Stimulated activated effector memory CD8-positive, alpha-beta T cell treated with anti-CD3 and anti-CD28 coated beads, Interleukin-12 subunit alpha, Interleukin-12 subunit beta, amount 100 ng/mL, for 72 hours (primary cell): ENCODE results near the gene CPNE7.
"Not testable (repeated sequence)": the region's sequence is repeated elsewhere in the genome, so short reads cannot be mapped to it uniquely, and the experiment has no call there.

Source experiments
- ATAC-seq: fragments of 150-1000 bp; cut with Tn5 transposase; 2 replicates; pipeline ENCODE4 v1.10.0; 2021
- DNase-seq, 2 donors: peaks; one replicate each; pipeline ENCODE4 v3.0.0; 2021 to 2022; ENCODE audit warnings: low spot score in 2 of 2
- H3K27ac Mint-ChIP-seq: one replicate; pipeline ENCODE4 v1.8.0; 2022; ENCODE audit warnings: mild to moderate bottlenecking, mixed read lengths
- H3K36me3 Mint-ChIP-seq: one replicate; pipeline ENCODE4 v1.8.0; 2022; ENCODE audit warnings: mild to moderate bottlenecking, mixed read lengths
- H3K4me1 Mint-ChIP-seq: one replicate; pipeline ENCODE4 v1.8.0; 2022; ENCODE audit warnings: mixed read lengths
- H3K4me3 Mint-ChIP-seq: one replicate; pipeline ENCODE4 v1.8.0; 2022; ENCODE audit warnings: mild to moderate bottlenecking, mixed read lengths
- H3K9me3 Mint-ChIP-seq: one replicate; pipeline ENCODE4 v1.8.0; 2022; ENCODE audit warnings: mixed read lengths

Gene CPNE7

DNA sequence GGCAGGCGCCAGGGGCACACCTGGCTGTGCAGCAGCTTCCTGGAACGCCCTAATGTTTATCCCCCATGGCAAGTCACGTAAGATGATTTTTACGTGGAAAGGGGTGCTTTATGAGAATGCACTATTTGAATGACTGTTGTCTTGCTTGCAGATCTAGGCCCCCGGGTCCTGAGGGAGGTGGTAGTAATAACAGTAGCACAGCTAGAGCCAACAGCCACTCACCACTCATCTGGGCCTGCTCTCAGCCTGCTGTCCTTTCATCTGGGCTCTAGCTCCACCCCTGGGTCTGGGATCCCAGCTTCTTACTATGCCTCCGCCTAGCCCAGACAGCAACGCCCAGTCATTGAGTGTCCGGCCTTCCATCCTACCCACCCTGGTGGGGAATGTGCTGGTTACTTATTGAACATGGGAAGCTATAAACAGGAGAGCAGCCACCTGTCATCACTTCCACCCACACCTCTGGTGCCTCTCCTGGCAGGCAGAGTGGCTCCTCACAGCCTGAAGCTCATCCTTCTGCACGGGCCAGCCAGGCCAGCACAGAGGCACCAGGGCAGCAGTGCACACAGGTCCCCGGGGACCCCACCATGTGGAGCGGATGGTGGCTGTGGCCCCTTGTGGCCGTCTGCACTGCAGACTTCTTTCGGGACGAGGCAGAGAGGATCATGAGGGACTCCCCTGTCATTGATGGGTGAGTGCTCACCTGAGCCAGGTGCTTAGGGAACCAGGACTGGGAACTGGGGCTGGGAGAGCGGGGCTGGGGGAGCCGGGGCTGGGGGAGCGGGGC, 54.5 kb downstream of the CPNE7 start:
- Mint-ChIP-seq H3K4me3 (no peak overlapping the region), H3K9me3 (no peaks in the 10 kb centered on the region), H3K4me1 (no peaks in the 10 kb centered on the region), H3K27ac (no peak overlapping the region), H3K36me3 (no peaks in the 10 kb centered on the region)
- DNase-seq (no peak), ATAC-seq (peak; percentile 69)

DNA sequence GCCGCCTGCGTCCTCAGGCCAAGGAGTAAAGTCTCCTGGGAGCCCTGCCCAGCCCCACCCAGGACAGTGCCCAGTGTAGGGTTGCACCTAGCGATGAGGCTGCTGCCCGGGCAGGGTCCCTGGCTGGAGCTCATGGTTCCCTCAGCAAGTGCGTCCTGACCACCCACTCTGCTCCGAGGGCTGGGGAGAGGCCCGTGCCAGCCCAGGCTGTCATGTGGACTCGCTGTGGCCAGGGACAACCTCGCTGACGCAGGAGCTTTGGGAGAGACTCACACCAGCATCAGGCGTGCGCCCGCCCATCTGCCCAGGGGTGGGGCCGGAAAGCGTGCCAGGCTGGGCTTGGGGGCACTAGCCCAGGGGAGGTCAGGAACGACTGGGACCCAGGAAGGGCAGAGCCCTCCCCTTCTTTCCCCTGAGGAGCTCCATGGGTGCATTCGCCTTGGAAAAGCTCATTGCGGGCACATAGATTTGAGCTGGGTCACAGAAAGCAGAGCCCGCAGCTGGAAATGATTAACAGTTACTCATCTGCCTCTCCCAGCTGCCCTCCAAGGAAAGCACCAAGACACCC, 57.6 kb downstream of the CPNE7 start:
- H3K36me3 Mint-ChIP-seq: no peaks in the 10 kb centered on the region
- no peak overlapping the region for H3K4me3 Mint-ChIP-seq
- DNase-seq (no peak), ATAC-seq (no peak)
- no peaks in the 10 kb centered on the region for H3K9me3 Mint-ChIP-seq
- H3K27ac Mint-ChIP-seq: no peak overlapping the region
- no peaks in the 10 kb centered on the region for H3K4me1 Mint-ChIP-seq

DNA sequence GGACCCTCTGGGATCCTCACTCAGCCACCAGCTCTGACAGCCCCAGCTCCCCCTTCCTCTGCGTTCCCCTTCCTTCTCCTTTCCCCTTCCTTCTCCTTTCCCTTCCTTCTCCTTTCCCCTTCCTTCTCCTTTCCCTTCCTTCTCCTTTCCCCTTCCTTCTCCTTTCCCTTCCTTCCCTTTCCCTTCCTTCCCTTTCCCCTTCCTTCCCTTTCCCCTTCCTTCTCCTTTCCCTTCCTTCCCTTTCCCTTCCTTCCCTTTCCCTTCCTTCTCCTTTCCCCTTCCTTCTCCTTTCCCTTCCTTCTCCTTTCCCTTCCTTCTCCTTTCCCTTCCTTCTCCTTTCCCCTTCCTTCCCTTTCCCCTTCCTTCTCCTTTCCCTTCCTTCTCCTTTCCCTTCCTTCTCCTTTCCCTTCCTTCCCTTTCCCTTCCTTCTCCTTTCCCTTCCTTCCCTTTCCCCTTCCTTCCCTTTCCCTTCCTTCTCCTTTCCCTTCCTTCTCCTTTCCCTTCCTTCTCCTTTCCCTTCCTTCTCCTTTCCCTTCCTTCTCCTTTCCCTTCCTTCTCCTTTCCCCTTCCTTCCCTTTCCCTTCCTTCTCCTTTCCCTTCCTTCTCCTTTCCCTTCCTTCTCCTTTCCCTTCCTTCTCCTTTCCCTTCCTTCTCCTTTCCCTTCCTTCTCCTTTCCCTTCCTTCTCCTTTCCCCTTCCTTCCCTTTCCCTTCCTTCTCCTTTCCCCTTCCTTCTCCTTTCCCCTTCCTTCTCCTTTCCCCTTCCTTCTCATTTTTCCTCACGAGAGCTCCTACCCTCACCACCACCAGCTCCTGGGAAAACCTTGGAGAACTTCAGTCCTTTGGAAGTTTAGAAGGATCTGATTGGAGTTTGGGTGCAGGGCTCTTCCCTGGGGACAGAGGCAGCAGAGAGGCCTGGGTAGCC, 59.2 kb downstream of the CPNE7 start:
- peak overlapping the region; percentile 71 for H3K27ac Mint-ChIP-seq
- DNase-seq, H3K4me1 Mint-ChIP-seq, ATAC-seq, H3K9me3 Mint-ChIP-seq, H3K4me3 Mint-ChIP-seq, H3K36me3 Mint-ChIP-seq: not testable (repeated sequence)

DNA sequence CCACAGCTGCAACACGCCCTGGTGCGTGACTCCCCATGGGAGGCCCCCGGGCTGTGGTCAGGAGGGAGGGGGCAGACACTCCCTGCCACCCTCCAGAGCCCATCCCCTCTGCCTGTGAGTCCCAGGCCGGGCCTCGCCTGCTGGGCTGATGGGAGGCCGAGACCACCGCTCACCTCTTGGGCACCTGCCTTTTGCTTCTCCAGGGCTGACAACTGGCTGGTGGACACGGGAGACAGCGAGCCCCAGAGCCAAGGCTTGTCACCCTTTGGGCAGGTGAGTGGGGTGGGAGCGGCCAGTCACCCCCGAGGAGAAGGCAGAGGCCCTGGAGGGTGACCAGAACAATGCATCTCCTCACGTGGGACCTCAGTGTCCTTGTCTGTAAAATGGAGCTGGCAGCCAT, 61.1 kb downstream of the CPNE7 start:
- Mint-ChIP-seq H3K4me1 (peaks cover 10% of the 10 kb centered on the region), H3K36me3 (no peaks in the 10 kb centered on the region), H3K9me3 (no peaks in the 10 kb centered on the region), H3K4me3 (no peak overlapping the region), H3K27ac (no peak overlapping the region)
- ATAC-seq (no peak), DNase-seq (no peak)

DNA sequence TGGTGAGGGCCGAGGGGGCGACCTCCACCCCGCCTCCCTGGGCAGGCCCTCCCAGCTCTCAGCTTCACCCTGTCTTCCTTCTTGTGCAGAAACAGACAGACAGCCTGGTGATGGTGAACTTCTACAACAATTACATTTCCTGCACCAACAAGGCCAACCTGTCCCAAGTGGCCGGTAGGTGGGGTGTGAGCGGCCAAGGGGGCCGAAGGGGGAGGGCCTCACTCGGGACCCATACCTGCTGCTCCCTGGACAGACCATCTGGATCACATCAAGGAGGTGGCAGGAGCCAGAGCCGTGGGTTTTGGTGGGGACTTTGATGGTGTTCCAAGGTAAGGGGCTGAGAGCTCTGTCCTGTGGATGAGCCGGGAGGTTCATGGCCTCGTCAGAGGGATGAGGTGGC, 61.8 kb downstream of the CPNE7 start:
- Mint-ChIP-seq H3K4me1 (peaks cover 10% of the 10 kb centered on the region), H3K4me3 (no peak overlapping the region), H3K36me3 (no peaks in the 10 kb centered on the region), H3K9me3 (no peaks in the 10 kb centered on the region), H3K27ac (no peak overlapping the region)
- no peak for DNase-seq
- no peak for ATAC-seq

DNA sequence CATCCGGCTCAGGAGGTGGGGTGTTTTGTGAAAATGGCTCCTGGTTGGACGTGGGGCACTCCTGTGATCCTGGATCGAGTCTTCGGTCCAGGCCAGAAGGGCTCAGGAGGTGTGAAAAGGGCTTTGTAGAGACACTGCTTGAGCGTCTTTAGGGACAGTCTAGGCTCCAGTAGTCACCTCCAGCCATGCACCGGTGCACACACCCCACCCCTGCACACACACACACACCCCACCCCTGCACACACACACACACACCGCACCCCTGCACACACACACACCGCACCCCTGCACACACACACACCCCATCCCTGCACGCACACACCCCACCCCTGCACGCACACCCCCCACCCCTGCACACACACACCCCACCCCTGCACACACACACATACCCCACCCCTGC, 62.9 kb downstream of the CPNE7 start:
- Mint-ChIP-seq H3K4me3 (no peak overlapping the region), H3K27ac (no peak overlapping the region), H3K9me3 (no peaks in the 10 kb centered on the region), H3K4me1 (peaks cover 10% of the 10 kb centered on the region), H3K36me3 (no peaks in the 10 kb centered on the region)
- no peak for ATAC-seq
- no peak for DNase-seq

DNA sequence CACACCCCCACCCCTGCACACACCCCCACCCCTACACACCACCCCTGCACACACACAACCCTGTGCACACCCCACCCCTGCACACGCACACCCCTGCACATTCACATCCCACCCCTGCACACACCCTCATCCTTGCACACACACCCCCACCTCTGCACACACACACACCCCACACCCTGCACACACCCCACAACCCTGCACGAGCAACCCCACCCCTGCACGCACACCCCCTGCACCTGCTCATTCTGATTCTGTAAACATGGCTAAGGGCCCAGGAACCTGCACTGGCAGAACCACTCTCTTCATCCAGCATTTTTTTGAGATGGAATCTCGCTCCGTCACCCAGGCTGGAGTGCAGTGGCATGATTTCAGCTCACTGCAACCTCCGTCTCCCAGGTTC, 63.8 kb downstream of the CPNE7 start:
- Mint-ChIP-seq H3K36me3 (peaks cover 2% of the 10 kb centered on the region), H3K27ac (no peak overlapping the region), H3K4me3 (no peak overlapping the region), H3K9me3 (no peaks in the 10 kb centered on the region), H3K4me1 (peaks cover 10% of the 10 kb centered on the region)
- DNase-seq (no peak), ATAC-seq (no peak)

DNA sequence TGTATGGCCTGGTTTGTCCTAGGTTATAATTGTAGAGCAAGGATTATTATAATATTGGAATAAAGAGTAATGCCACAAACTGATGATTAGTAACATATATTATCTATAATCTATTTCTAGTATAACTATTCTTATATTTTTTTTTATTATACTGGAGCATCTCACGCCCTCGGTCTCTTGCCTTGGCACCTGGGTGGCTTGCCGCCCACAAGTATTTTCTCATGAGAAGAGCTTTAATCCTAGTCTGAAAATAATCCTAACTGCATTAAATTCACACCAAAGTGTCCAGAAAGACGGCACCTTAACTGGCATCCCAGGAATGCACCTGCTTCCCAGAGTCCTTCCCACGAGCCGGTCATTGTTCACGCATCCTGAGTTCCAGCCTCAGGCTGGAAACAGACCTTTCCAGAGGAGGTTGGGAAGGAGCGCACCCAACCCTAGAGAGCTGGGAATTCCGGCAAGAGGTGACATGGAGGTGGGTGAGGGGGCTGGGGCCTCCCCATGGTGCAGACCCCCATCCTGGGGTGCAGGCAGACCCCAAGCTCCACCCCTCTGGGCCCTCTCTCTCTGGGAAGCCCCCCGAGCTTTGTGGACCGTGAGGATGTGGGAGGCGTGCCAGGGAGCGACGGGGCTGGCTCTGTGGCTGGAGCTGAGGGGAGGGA, 66.0 kb downstream of the CPNE7 start:
- no peak for DNase-seq
- peak overlapping the region; percentile 54 for H3K4me3 Mint-ChIP-seq
- no peak overlapping the region for H3K27ac Mint-ChIP-seq
- ATAC-seq: no peak
- peaks cover 10% of the 10 kb centered on the region for H3K4me1 Mint-ChIP-seq
- H3K36me3 Mint-ChIP-seq: peaks cover 24% of the 10 kb centered on the region
- no peaks in the 10 kb centered on the region for H3K9me3 Mint-ChIP-seq

DNA sequence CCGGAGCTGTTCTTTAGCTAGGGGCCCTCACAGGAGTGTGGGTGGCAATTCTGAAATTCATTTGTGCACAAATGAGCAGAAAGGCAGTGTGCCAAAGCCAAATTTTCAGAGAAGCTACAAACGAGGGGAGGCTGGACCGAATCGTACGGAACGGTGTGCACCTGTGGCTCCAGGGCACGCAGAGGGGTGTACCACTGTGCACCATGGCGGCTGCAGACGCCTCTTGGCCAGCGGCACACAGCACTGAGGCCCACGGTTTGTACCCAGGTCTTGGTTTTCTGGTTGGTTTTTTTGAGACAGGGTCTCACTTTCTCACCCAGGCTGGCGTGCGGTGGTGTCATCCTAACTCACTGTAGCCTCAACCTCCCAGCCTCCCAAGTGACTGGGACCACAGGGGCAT, 67.0 kb downstream of the CPNE7 start:
- peaks cover 10% of the 10 kb centered on the region for H3K4me1 Mint-ChIP-seq
- H3K36me3 Mint-ChIP-seq: peaks cover 34% of the 10 kb centered on the region
- H3K4me3 Mint-ChIP-seq: no peak overlapping the region
- H3K9me3 Mint-ChIP-seq: no peaks in the 10 kb centered on the region
- ATAC-seq (no peak), DNase-seq (no peak)
- H3K27ac Mint-ChIP-seq: no peak overlapping the region

DNA sequence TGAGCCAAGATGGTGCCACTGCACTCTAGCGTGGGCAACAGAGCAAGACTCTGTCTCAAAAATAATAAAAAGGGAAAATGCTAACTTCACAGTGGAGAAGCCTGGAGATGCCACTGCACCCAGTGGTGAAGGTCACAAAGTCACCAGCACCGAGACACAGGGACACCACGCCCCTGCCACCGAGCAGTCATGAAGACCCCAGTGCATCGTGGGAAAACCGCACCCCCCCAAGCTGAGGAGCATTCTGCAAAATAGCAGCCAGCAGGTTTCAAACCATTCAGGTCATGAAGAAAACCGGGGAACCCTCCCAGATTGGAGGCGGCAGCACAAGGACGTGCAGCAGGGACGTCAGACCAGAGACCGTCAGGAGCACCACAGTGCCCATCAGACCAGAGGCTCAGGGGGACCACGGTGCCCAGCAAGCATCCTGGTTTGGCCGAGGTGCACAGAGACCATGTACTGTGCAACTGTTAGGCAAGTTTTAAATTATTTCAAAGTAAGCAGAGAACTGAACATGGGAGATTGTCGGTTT, 68.3 kb downstream of the CPNE7 start:
- no peak overlapping the region for H3K4me3 Mint-ChIP-seq
- ATAC-seq: no peak
- no peak for DNase-seq
- peaks cover 10% of the 10 kb centered on the region for H3K4me1 Mint-ChIP-seq
- H3K36me3 Mint-ChIP-seq: peaks cover 40% of the 10 kb centered on the region
- H3K27ac Mint-ChIP-seq: peak overlapping the region; percentile 61
- no peaks in the 10 kb centered on the region for H3K9me3 Mint-ChIP-seq

DNA sequence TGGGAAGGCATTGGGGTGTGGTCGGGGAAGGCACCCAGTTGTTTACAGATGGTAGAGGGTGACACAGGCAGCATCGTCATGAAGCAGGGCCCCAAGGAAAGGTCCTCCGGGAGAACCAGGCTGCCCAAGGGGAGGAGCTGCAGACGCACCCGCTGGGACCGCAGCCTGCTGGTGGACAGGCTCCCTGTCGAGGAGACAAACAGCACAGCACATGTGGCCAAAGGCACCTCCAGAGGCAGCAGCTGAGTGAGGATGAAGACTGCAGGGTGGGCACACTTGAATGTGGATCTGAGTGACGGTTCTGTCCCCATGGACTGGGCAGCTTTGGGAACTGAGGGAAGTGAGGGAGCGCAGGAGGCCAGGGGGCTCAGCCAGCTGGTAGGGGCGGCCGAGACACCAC, 69.6 kb downstream of the CPNE7 start:
- ATAC-seq (no peak), DNase-seq (no peak)
- no peaks in the 10 kb centered on the region for H3K9me3 Mint-ChIP-seq
- H3K27ac Mint-ChIP-seq: peak overlapping the region; percentile 73
- H3K4me3 Mint-ChIP-seq: no peak overlapping the region
- peaks cover 53% of the 10 kb centered on the region for H3K36me3 Mint-ChIP-seq
- peaks cover 10% of the 10 kb centered on the region for H3K4me1 Mint-ChIP-seq

DNA sequence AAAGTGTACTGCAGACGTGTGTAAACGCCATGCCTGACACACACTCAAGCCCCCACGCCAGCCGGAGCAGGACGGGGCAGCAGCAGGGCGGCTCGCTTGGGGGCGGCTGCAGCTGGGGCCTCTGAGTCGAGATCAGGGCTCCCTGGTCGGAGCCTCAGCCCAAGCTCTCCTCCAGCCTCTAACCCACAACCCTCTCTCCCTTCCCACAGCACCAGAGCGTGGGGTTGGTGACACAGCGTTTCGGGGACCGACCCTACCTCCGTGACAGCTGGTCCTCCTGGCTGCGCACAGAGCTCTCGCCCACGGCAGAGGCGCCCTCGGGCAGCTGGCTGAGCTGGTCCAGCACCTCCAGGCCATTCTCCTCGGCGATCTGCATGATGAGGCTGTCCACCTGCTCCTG, 70.7 kb downstream of the CPNE7 start:
- Mint-ChIP-seq H3K9me3 (no peaks in the 10 kb centered on the region), H3K36me3 (peaks cover 63% of the 10 kb centered on the region), H3K27ac (no peak overlapping the region), H3K4me3 (no peak overlapping the region), H3K4me1 (no peaks in the 10 kb centered on the region)
- no peak for DNase-seq
- ATAC-seq: no peak
